M059J (cell line): ENCODE measurements around the gene LCLAT1. TPM values are rescaled to one million over a fixed set of nuclear protein-coding genes. Genes with fewer than 3 reads are reported as not detected.

ENCODE experiments used
- DNase-seq: peaks from one replicate; pipeline ENCODE4 v3.0.0-alpha.2; 2012; ENCODE audit warnings: low read depth
- total RNA-seq: library from RNA; depleted of rRNA; stranded (reverse); fragments of >200 nt; shearing (Covaris generic); gene quantifications from 2 replicates; pipeline ENCODE4 v1.2.3, GENCODE V29; 2014; rRNA removed

Gene LCLAT1
- 11.3 and 26.9 TPM in 2 replicates for total RNA-seq

GRCh38 chr2:30447149-30448045, at the start of gene LCLAT1:
Gene LCLAT1, plus strand, starts transcription at chr2:30447246. Its CDS starts 78,345 bp downstream, at chr2:30525591.
- peak; percentile 75 for DNase-seq

- no peak for DNase-seq
Observed at GRCh38 chr2:30398084-30398873, 48.8 kb upstream of the LCLAT1 start.

DNA sequence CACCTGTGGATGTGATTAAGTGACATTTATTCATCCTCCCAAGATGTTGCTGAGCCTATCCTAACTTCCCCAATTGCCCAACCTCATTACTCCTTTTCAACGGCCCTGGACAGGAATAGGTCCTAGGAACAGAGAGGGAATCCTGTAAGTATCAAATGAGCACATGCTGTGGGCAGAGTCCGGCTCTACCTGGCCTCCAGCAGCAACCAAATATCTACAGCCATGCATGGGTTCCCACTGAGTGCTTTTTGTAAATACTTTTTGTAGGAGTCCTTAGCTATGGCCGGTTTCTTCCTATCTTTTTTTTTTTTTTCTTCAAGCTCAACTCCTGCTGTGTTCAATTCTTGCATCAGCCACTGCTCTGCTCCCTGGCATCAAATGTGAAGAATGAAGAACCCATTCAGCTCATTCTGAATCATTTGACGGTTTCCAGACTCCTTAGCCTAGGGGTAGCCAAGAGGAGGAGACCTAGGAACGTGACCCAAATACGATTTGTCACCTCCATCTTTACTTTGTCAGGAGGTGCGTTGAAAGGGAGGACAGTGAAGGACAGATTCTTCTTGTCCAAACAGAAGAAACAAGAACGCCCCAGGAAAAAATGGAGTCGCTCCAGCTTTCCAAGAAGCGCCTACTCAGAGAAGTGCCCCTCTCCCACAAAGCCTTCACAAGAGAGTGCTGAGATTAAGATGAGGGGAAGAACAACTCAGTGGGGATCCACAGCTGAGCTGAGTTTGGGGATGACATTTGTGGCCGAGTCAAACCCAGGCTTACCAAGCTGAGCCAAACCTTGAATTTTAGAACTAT, 46.7 kb upstream of the LCLAT1 start:
- DNase-seq, result no peak

DNA sequence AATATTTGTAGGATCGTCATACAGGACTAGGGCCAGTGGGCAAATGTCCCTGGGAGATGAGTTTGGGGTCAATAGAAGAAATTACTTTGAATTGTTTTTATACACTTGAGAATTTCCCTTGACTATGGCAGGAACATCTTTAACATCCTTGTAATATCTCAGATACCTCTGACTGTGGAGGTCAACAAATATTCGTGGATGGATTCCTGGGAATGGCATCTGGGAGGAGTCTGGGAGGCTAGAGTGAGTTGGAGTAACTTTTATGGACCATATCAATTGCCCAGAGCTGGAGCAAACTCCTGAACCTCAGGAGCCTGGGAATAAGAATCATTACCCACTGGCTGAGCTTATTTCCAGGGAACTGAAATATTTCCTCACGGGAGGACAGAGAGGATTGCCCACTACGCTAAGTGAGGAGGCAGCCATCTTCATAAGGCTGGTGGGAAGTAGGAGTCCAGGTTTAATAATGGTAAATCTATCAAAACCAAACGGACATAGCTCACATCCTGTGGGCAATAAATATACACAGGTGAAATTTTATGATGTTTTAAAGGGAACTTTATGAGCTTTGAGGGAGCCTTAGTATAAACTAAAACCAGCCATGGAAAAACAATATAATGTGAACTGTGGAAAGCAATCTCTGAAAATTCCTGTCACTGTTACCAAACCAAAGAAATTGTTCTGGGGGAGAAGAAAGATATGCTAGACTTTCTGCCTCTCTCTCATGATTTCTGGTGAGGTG, 44.4 kb upstream of the LCLAT1 start:
- no peak for DNase-seq

- DNase-seq, result no peak
Observed at GRCh38 chr2:30403592-30404312, 43.3 kb upstream of the LCLAT1 start.

DNA sequence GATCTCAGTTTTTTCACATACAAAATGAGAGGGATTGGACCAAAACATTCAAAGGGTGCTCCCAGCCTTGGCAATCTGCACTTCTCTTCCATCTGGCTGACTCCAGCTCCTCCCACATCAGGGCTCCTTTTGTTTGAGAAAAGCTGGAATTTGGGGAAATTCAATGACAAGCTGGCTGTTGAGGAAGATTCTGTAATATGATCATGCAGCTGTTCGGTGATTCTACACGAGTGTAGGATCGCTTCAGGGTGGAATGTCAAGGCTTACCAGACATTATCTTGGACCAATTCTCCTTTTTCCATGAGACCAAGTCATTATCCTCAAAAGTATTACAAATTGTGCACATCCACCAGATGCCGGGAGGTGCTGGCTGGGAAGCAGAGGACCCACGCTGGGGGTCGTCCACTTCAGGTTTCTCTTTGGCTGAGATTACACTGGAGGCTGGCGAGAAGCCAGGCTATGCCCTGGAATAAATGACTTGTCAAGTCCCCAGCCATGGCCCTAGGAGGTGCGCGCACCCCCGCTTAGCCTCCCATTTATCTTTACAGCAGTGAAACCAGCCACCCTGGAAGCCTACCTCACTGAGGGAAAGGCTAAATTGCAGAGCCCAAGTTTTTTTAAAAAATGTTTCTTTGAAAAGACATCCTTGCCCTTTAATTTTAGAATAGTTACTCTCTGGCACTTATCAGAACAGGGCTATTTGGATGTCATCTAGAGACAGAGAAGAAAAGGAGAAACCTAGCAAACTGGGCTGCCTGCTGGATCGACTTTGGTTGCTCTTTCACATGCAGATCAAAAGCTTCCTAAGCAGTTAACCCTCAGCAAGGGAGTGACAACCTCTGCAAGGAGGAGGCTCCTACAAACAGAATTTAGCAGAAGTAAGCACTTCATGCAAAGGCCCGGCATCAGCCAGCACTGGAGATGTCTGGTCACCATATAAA, 42.5 kb upstream of the LCLAT1 start:
- DNase-seq, result no peak

DNA sequence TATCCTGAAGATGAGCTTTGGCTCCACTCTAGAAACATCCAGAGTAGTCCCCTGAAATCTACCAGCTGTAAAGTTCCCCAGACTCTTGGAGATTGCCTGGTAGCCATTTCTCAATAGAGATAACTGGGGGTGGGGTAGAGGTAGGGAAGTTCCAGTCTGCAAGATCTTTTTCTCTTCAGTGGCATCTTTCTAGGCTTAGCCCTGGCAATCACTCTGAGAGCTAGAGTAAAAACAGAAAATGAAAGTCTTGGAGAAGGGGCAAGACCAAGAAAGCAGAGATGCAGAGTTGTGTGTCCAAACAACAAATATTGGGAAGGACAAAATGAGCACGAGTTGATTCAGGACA, 41.8 kb upstream of the LCLAT1 start:
- DNase-seq, result no peak

DNA sequence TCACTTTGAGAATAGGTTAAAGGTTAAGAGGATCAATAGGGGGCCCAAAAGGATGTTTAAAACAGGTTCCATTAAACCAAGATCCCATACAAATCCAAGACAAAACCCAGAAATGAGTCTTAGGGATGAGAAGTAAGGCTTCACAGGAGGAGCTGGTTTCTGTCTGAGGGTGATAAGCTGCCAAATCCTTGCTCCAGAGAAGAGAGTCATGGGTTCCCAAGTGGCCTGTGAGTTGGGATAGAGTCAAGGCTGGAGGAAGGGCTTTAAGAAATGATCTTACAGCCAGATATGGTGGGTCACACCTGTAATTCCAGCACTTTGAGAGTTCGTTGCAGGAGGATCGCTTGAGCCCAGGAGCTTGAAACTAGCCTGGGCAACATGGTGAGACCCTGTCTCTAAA, 40.2 kb upstream of the LCLAT1 start:
- no peak for DNase-seq

DNA sequence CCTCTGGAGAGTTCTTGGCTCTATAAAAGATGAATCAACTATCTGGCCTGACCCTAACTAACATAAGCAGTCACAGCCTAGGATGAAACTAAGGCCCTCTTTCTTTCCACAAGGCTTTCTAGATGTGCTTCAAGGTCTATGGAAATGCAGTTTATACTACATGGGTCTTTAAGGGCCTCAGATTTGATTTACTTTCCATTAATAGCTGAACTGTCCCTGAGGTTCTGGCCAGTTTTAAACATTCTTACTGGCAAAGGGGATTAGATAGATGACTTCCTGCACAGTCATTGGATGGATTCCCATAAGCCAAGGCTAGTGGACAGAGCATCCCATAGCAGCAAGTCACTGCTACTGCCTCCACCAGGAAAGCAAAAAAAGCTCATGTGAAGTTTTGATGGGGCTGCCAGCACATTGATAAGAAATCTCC, 38.1 kb upstream of the LCLAT1 start:
- DNase-seq, result peak; percentile 60

DNA sequence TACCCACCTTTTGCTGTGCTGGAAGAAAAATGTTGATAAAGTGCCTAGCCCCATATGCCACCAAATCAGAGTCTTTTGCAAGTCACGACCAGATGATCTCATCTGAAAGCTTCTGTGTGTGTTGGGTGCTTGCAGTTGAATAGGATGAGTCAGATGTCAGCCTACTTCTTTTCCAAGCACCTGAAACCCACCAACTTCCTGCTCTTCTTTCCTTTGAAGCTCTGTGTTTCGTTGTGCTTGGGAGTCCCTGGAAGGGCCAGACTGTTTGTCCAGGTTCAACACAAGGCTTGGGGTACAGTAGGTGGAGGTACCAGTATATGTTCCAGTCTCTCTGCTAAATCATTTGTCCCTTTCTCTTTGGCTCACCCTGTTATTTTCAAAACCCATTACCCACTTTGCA, 36.8 kb upstream of the LCLAT1 start:
- DNase-seq, result peak; percentile 79

GRCh38 chr2:30412047-30412683, 34.9 kb upstream of the LCLAT1 start:
- DNase-seq, result no peak

- no peak for DNase-seq
Observed at GRCh38 chr2:30412684-30413570, 34.1 kb upstream of the LCLAT1 start.

DNA sequence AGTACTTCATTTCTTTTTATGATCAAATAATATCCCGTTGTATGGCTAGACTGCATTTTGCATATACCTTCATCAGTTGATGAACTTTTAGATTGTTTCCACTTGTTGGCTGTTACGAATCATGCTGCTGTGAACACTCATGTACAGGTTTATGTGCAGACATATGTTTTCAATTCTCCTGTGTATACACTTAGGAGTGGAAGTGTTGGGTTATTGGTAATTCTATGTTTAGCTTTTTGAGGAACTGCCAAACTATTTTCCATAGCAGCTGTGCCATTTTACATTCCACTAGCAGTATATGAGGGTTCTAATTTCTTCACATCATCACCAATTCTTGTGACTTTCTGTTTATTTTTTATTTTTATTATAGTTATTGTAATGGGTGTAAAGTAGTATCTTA, 32.1 kb upstream of the LCLAT1 start:
- DNase-seq, result no peak

GRCh38 chr2:30417253-30417652, 29.8 kb upstream of the LCLAT1 start:
- DNase-seq, result no peak

- DNase-seq, result no peak
Observed at GRCh38 chr2:30421026-30421603, 25.9 kb upstream of the LCLAT1 start.

DNA sequence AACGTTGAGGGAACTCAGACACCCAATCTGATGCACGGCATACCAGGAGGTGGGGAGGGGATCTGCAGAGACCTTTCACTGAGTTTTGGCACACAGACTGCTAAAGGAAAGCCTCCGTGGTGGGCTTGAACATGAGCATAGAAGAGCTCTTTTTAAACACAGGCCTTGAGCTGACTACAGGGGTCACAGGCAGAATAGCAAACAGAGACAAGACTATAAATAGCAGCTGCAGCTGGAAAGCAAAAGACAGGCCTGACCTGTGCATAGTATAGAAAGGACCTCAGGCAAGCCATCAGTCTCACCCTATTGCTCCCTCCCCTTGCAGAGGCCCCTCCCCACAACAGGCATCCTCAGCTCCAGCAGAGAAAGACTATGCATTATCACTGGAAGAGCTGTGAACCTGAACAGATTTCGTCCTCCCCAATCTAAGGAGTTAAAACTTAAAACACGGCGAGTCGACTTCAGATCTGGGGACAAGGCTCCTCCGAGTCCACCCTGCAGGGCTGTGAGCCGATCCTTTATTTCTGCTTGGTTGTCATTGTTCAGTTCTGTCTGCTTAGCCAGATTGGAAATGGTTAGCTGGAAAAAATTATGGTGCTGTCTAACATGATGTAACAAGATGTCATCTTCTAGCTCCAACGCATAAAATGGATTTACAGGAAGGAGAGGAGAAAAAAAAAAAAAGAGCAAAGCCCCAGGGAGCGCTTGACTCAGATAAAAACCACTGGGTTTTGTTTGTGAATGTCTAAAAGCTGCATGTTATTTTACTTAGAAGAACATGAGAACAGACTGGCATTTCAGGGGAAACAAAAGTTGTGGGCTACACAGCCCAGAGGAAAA, 25.2 kb upstream of the LCLAT1 start:
- peak; percentile 14 for DNase-seq
